K562 (cell line): ENCODE data around the gene MYB. TPM values are rescaled to one million over a fixed set of nuclear protein-coding genes. Genes with fewer than 3 reads are reported as not detected.
A peak's percentile ranks its signal among the peaks of the same experiment; 100 is the strongest.

ENCODE experiments used
- ADNP ChIP-seq: fragments of 200-800 bp; sonication (Bioruptor generic); IDR thresholded peaks from 2 replicates; pipeline ENCODE4 v1.6.1; 2016; ENCODE audit warnings: missing genetic modification characterization, missing compliant biosample characterization
- ARID2 ChIP-seq: fragments of 450-650 bp; IDR thresholded peaks from 2 replicates; pipeline ENCODE4 v1.6.1; 2017; ENCODE audit warnings: antibody characterized with exemption, mild to moderate bottlenecking
- ATF7 ChIP-seq: fragments of 450-650 bp; IDR thresholded peaks from 2 replicates; pipeline ENCODE4 v1.7.1; 2014; ENCODE audit warnings: mild to moderate bottlenecking, moderate library complexity
- BCLAF1 ChIP-seq, 2 experiments: fragments of 450-650 bp in 1 of 2; IDR thresholded peaks; 2 replicates each; pipeline ENCODE4 v1.6.1; 2011 to 2017; ENCODE audit warnings: low read depth in 2 of 2, antibody characterized with exemption in 1 of 2, borderline replicate concordance in 1 of 2, low read length in 1 of 2, mild to moderate bottlenecking in 1 of 2, mixed read lengths in 1 of 2; ENCODE audit not compliant: control insufficient read depth in 1 of 2
- CTBP1 ChIP-seq: fragments of 450-650 bp; IDR thresholded peaks from 2 replicates; pipeline ENCODE4 v1.6.1; 2016; ENCODE audit warnings: borderline replicate concordance
- CXXC5 ChIP-seq: fragments of 250-450 bp; sonication (Bioruptor Pico); IDR thresholded peaks from 2 replicates; pipeline ENCODE4 v1.8.0; 2022; ENCODE audit warnings: inconsistent platforms, mild to moderate bottlenecking, moderate library complexity
- DMBX1 ChIP-seq: fragments of 250-450 bp; sonication (Bioruptor Pico); IDR thresholded peaks from 2 replicates; pipeline ENCODE4 v1.8.0; 2022; ENCODE audit warnings: inconsistent platforms, mild to moderate bottlenecking, moderate library complexity, borderline replicate concordance
- EWSR1 ChIP-seq: fragments of 450-650 bp; IDR thresholded peaks from 2 replicates; pipeline ENCODE4 v1.6.1; 2018; ENCODE audit warnings: borderline replicate concordance, mild to moderate bottlenecking, low read depth, moderate library complexity; ENCODE audit not compliant: partially characterized antibody
- MTA2 ChIP-seq: fragments of 450-650 bp; IDR thresholded peaks from 2 replicates; pipeline ENCODE4 v1.6.1; 2016; ENCODE audit warnings: low read depth
- RNF2 ChIP-seq: sonication (generic); IDR thresholded peaks from 2 replicates; pipeline ENCODE4 v1.6.1; 2016
- SLC30A9 ChIP-seq: fragments of 250-450 bp; sonication (Bioruptor Pico); IDR thresholded peaks from 2 replicates; pipeline ENCODE4 v1.8.0; 2022; ENCODE audit warnings: mild to moderate bottlenecking, moderate library complexity
- TEAD1 ChIP-seq, 2 experiments: fragments of 450-650 bp in 1 of 2; sonication (generic) in 1 of 2; formaldehyde crosslinking; IDR thresholded peaks; 2 replicates each; pipeline versions ENCODE4 v1.4.0 to v1.8.0; 2020 to 2022; ENCODE audit warnings: mild to moderate bottlenecking in 2 of 2, missing genetic modification reagents in 1 of 2
- U2AF2 ChIP-seq: fragments of 200-400 bp; formaldehyde crosslinking; optimal IDR thresholded peaks from 2 replicates; pipeline ENCODE3; 2017; ENCODE audit warnings: low read depth, mild to moderate bottlenecking, low read length
- ZNF79 ChIP-seq: fragments of 250-450 bp; sonication (Bioruptor Pico); IDR thresholded peaks from 2 replicates; pipeline ENCODE4 v1.4.0; 2020; ENCODE audit warnings: low read depth, mild to moderate bottlenecking, moderate library complexity
- polyA plus RNA-seq, 8 experiments: library from polyadenylated mRNA; depleted of rRNA in 4 of 8; stranded (reverse) in 5 of 8; unstranded in 3 of 8; fragments of >200 nt; fragmentation: Nextera tagmentation in 2 of 8; fragmentation: Illumina TruSeq in 1 of 8; extraction: Ambion mirVana in 2 of 8; extraction: Trizol in 1 of 8; gene quantifications; 2 replicates each; pipeline versions ENCODE4 v1.2.1 to v1.2.3, GENCODE V29; 2011 to 2014; ENCODE audit warnings: inconsistent platforms in 1 of 8, missing spikeins in 1 of 8
- total RNA-seq, 7 experiments: library from RNA; depleted of rRNA in 6 of 7; stranded (reverse); fragments of >200 nt in 6 of 7; fragmentation: Illumina TruSeq in 2 of 7; extraction: Trizol in 2 of 7; gene quantifications; 2 replicates each; pipeline versions ENCODE4 v1.2.1 to v1.2.3, GENCODE V29; 2011 to 2021; ENCODE audit warnings: low replicate concordance in 1 of 7
- TF ChIP-seq, protein P1 (sequence below): fragments of 250-450 bp; sonication (Bioruptor Pico); IDR thresholded peaks from 2 replicates; pipeline ENCODE4 v1.8.0; 2022; ENCODE audit warnings: inconsistent platforms, mild to moderate bottlenecking, moderate library complexity, borderline replicate concordance
- TF ChIP-seq, protein P2 (sequence below): IDR thresholded peaks from 3 replicates; pipeline ENCODE4 v1.6.1; 2011; ENCODE audit warnings: borderline replicate concordance, mild to moderate bottlenecking, moderate library complexity; ENCODE audit not compliant: insufficient read length; ENCODE audit errors: extremely low read depth
- TF ChIP-seq, protein P3 (sequence below): fragments of 250-450 bp; sonication (Bioruptor Pico); IDR thresholded peaks from 2 replicates; pipeline ENCODE4 v1.8.0; 2021; ENCODE audit warnings: moderate library complexity, mild to moderate bottlenecking, inconsistent platforms

MYB gene
- total and polyA plus RNA-seq, 9 of the 15 experiments (the other 6 are each of a cell fraction or from before 2014, with no cell fraction given) = 35.8 to 218 (median 140) TPM

GRCh38 chr6:135183532-135184440 lies 2.7 kb downstream of the MYB start (continued):
- TF ChIP-seq EWSR1 (no peak), BCLAF1 (IDR thresholded peaks at IDR 0.05; ENCODE audit: borderline replicate concordance in 1 of 2, control insufficient read depth in 1 of 2, low read depth in 2 of 2, low read length in 1 of 2) (0 out of 4 replicates have a peak, but pooled peaks of 1 of the 2 experiments have one; percentile 22), ZNF79 (CRISPR knock-in tag) (no peak), U2AF2 (no peak), ADNP (tag) (no peak), SLC30A9 (no peak), ARID2 (0 out of 2 replicates have a peak, but pooled peaks have one; percentile 46), ATF7 (peak; percentile 67; the same call in 1 of the 2 replicates), MTA2 (no peak), CXXC5 (CRISPR knock-in tag) (peak; percentile 56; the same call in 1 of the 2 replicates), RNF2 (peak; percentile 60; the same call in 1 of the 2 replicates), CTBP1 (peak; percentile 86), TEAD1 (CRISPR knock-in tag; IDR thresholded peaks at IDR 0.05) (no peak), DMBX1 (0 out of 2 replicates have a peak, but pooled peaks have one; percentile 59)
- TF ChIP-seq, protein P1, sequence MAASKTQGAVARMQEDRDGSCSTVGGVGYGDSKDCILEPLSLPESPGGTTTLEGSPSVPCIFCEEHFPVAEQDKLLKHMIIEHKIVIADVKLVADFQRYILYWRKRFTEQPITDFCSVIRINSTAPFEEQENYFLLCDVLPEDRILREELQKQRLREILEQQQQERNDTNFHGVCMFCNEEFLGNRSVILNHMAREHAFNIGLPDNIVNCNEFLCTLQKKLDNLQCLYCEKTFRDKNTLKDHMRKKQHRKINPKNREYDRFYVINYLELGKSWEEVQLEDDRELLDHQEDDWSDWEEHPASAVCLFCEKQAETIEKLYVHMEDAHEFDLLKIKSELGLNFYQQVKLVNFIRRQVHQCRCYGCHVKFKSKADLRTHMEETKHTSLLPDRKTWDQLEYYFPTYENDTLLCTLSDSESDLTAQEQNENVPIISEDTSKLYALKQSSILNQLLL = no peak
- TF ChIP-seq, protein P2, sequence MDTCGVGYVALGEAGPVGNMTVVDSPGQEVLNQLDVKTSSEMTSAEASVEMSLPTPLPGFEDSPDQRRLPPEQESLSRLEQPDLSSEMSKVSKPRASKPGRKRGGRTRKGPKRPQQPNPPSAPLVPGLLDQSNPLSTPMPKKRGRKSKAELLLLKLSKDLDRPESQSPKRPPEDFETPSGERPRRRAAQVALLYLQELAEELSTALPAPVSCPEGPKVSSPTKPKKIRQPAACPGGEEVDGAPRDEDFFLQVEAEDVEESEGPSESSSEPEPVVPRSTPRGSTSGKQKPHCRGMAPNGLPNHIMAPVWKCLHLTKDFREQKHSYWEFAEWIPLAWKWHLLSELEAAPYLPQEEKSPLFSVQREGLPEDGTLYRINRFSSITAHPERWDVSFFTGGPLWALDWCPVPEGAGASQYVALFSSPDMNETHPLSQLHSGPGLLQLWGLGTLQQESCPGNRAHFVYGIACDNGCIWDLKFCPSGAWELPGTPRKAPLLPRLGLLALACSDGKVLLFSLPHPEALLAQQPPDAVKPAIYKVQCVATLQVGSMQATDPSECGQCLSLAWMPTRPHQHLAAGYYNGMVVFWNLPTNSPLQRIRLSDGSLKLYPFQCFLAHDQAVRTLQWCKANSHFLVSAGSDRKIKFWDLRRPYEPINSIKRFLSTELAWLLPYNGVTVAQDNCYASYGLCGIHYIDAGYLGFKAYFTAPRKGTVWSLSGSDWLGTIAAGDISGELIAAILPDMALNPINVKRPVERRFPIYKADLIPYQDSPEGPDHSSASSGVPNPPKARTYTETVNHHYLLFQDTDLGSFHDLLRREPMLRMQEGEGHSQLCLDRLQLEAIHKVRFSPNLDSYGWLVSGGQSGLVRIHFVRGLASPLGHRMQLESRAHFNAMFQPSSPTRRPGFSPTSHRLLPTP = peak; percentile 58
- TF ChIP-seq, protein P3, sequence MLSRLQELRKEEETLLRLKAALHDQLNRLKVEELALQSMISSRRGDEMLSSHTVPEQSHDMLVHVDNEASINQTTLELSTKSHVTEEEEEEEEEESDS (CRISPR knock-in tag) = no peak
